ENCODE measurements around the gene ZNF660. TPM values are rescaled to one million over a fixed set of nuclear protein-coding genes. Genes with fewer than 3 reads are reported as not detected.

ZNF660 gene
- total RNA-seq, 2 experiments from 2014 or later, result 0.03 to 0.05 TPM

DNA sequence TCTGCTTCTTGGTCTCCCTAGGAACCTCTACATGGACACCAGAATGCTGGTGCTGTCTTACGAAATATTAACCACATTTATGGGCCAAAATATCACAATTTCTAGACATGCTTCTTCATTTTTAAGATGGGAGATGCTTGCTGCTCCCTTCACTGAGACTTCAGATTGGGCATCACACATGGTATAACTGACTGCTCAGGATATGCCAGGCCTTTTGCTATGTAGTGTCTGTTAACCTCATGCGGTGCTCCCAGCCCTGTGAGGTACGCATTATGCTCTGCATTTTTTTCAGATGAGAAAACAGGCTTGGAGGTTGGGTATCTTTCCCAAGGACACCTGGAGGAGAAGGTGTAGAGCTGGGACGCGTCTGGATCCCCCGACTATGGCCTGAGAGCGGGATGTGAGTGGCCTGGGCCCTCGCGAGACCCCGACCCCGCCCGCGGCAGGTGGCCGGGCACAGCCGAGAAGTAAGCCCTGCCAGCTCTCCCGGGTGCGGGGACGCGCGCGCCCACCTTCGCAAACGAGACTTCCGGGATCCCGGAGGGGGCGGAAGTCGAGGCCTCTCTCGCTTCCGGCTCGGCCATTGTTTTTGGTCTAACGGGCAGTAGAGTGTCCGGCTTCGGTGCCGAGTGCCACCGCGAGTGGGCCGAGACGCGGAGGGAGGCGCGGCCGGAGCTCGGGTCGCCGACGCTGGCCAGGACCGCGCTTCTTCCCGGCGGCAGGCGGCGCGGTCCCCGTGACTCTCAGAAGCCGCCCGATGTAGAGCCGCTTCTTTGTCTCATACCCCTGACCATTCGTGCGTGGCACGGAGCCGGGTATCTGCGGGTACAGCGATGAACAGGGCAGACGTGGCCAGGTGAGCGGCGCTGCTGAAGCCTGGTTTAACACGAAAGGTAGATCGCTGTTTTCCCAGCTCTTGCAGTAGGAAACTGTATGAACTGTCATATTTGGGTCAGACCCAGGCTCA, 29.9 kb upstream of the ZNF660 start, which contains the start of gene ZKSCAN7:
TSS of gene ZKSCAN7 (plus strand) at position 568 of the 967 bp plus-strand sequence. CDS start 1,855 bp downstream, outside the sequence.
- POLR2A ChIA-PET, result interaction anchor here (1.0 to 2.9 kb wide), 6 partner anchors 44 to 421 kb away, joined by 3 to 19 read pairs (median 4); partner anchors contain the start of genes EXOSC7, KIAA1143, ZDHHC3 and ZNF197
- peaks cover 27% of the 10 kb centered on the region for H3K4me1 Mint-ChIP-seq (ENCODE audit: low read depth)
- peaks cover 4% of the 10 kb centered on the region for H3K9me3 Mint-ChIP-seq
- DNase-seq, result peak in 13 of 14 experiments; percentile 7 to 59 (median 33)
- H3K36me3 Mint-ChIP-seq (ENCODE audit: low read depth), result peaks cover 40% of the 10 kb centered on the region
- no peaks in the 10 kb centered on the region for H3K27me3 ChIP-seq (ENCODE audit: control insufficient read depth in 1 of 2, insufficient read depth in 2 of 2, low read length in 2 of 2)
- H3K9me3 ChIP-seq (ENCODE audit: control insufficient read depth in 1 of 2, insufficient read depth in 1 of 2, low read length in 2 of 2), result no peaks in the 10 kb centered on the region
- H3K4me1 ChIP-seq (ENCODE audit: insufficient read depth, low read length), result peaks cover 16% of the 10 kb centered on the region
- H3K27ac Mint-ChIP-seq, result peak within 1 kb of the TSS; percentile 63
- peak within 1 kb of the TSS; percentile 65 for H3K4me3 ChIP-seq (ENCODE audit: low read length)
- intact Hi-C loops (cut with DNase I, micrococcal nuclease), result loop anchor here in 1 of 2 experiments (5.0 to 10.0 kb wide), 4 partner anchors 67 to 417 kb away; partner anchors contain the start of genes KIAA1143, KIF15 and ZNF502
- CTCF ChIA-PET, result no interaction called here
- TF ChIP-seq, protein P1, sequence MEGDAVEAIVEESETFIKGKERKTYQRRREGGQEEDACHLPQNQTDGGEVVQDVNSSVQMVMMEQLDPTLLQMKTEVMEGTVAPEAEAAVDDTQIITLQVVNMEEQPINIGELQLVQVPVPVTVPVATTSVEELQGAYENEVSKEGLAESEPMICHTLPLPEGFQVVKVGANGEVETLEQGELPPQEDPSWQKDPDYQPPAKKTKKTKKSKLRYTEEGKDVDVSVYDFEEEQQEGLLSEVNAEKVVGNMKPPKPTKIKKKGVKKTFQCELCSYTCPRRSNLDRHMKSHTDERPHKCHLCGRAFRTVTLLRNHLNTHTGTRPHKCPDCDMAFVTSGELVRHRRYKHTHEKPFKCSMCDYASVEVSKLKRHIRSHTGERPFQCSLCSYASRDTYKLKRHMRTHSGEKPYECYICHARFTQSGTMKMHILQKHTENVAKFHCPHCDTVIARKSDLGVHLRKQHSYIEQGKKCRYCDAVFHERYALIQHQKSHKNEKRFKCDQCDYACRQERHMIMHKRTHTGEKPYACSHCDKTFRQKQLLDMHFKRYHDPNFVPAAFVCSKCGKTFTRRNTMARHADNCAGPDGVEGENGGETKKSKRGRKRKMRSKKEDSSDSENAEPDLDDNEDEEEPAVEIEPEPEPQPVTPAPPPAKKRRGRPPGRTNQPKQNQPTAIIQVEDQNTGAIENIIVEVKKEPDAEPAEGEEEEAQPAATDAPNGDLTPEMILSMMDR (IDR thresholded peaks at IDR 0.05), result no peak
- peak within 1 kb of the TSS; percentile 91 for H3K4me3 Mint-ChIP-seq
- H3K27me3 Mint-ChIP-seq, result peaks cover 8% of the 10 kb centered on the region
- H3K27ac ChIP-seq (ENCODE audit: low read depth in 1 of 2, low read length in 2 of 2), result no peak within 1 kb of the TSS
- peak; percentile 54 for ATAC-seq (ENCODE audit: poor library complexity)
- H3K36me3 ChIP-seq (ENCODE audit: insufficient read depth, low read length), result peaks cover 3% of the 10 kb centered on the region

DNA sequence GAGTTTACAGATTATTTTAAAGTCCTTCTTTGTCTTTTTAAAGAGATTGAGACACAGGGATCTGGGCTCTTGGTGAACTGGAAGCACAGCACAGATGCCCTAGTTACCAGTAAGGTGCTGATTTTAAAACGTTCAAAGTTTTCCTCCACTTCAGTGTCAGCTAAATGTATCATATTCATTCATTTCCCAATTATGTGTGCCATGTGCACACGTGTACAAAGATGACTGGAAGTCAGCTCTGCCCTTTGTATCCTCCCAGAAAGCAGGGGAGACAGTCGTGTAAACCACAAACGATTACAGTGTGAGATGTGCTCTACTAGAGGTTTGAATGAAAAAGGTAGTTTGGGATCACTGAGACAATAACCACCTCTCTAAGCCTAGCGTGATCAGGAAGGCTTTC, 29.0 kb upstream of the ZNF660 start:
- no peak for DNase-seq
- Mint-ChIP-seq H3K4me3 (peak overlapping the region; percentile 91), H3K9me3 (peaks cover 4% of the 10 kb centered on the region), H3K4me1 (ENCODE audit: low read depth) (peaks cover 27% of the 10 kb centered on the region), H3K27ac (peak overlapping the region; percentile 63), H3K27me3 (peaks cover 7% of the 10 kb centered on the region), H3K36me3 (ENCODE audit: low read depth) (peaks cover 45% of the 10 kb centered on the region)
- Histone ChIP-seq H3K27me3 (ENCODE audit: control insufficient read depth in 1 of 2, insufficient read depth in 2 of 2, low read length in 2 of 2) (no peaks in the 10 kb centered on the region), H3K27ac (ENCODE audit: low read depth in 1 of 2, low read length in 2 of 2) (no peak overlapping the region), H3K4me3 (ENCODE audit: low read length) (peak overlapping the region; percentile 65), H3K4me1 (ENCODE audit: insufficient read depth, low read length) (peaks cover 16% of the 10 kb centered on the region), H3K9me3 (ENCODE audit: control insufficient read depth in 1 of 2, insufficient read depth in 1 of 2, low read length in 2 of 2) (no peaks in the 10 kb centered on the region), H3K36me3 (ENCODE audit: insufficient read depth, low read length) (peaks cover 3% of the 10 kb centered on the region)
- intact Hi-C loops (cut with DNase I, micrococcal nuclease), result loop anchor here in 1 of 2 experiments (5.0 to 10.0 kb wide), 3 partner anchors 159 to 417 kb away; partner anchors contain the start of genes KIAA1143, KIF15 and ZNF502
- ATAC-seq (ENCODE audit: poor library complexity), result peak; percentile 21
- TF ChIP-seq, protein P1 (IDR thresholded peaks at IDR 0.05), result no peak
- CTCF ChIA-PET, result no interaction called here
- POLR2A ChIA-PET, result interaction anchor here (1.0 to 2.9 kb wide), 4 partner anchors 45 to 420 kb away, joined by 3 to 19 read pairs (median 4); partner anchors contain the start of genes EXOSC7, ZDHHC3, ZNF197 and ZNF501

DNA sequence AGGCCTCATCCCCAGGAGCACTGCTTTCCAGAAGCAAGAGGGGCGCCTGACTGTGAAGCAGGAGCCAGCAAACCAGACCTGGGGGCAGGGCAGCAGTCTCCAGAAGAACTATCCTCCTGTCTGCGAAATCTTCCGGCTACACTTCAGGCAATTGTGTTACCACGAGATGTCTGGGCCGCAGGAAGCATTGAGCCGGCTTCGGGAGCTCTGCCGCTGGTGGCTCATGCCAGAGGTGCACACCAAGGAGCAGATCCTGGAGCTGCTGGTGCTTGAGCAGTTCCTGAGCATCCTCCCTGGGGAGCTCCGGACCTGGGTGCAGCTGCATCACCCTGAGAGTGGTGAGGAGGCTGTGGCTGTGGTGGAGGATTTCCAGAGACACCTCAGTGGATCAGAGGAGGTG, 27.7 kb upstream of the ZNF660 start:
- Mint-ChIP-seq H3K4me3 (no peak overlapping the region), H3K4me1 (ENCODE audit: low read depth) (peaks cover 27% of the 10 kb centered on the region), H3K27ac (no peak overlapping the region), H3K27me3 (no peaks in the 10 kb centered on the region), H3K9me3 (peaks cover 6% of the 10 kb centered on the region), H3K36me3 (ENCODE audit: low read depth) (peaks cover 56% of the 10 kb centered on the region)
- no peak overlapping the region for H3K27ac ChIP-seq (ENCODE audit: low read depth in 1 of 2, low read length in 2 of 2)
- H3K36me3 ChIP-seq (ENCODE audit: insufficient read depth, low read length), result peaks cover 3% of the 10 kb centered on the region
- no peak overlapping the region for H3K4me3 ChIP-seq (ENCODE audit: low read length)
- DNase-seq (no peak), ATAC-seq (ENCODE audit: poor library complexity) (no peak)
- peaks cover 16% of the 10 kb centered on the region for H3K4me1 ChIP-seq (ENCODE audit: insufficient read depth, low read length)
- POLR2A ChIA-PET, result no interaction called here
- intact Hi-C loops (cut with DNase I, micrococcal nuclease), result loop anchor here in 1 of 2 experiments (5.0 to 10.0 kb wide), 3 partner anchors 158 to 415 kb away; partner anchors contain the start of genes KIAA1143, KIF15 and ZNF502
- CTCF ChIA-PET, result no interaction called here
- H3K9me3 ChIP-seq (ENCODE audit: control insufficient read depth in 1 of 2, insufficient read depth in 1 of 2, low read length in 2 of 2), result peaks cover 0 to 5% of the 10 kb centered on the region in 2 experiments
- no peaks in the 10 kb centered on the region for H3K27me3 ChIP-seq (ENCODE audit: control insufficient read depth in 1 of 2, insufficient read depth in 2 of 2, low read length in 2 of 2)
- TF ChIP-seq, protein P1 (IDR thresholded peaks at IDR 0.05), result no peak
